HG03060 (cell line): ENCODE data around the gene CHI3L2.

Source experiments
- ATAC-seq: cut with Tn5 transposase; IDR thresholded peaks from one replicate; pipeline ENCODE4 v1.9.1; 2021; ENCODE audit warnings: low read depth, moderate number of reproducible peaks; ENCODE audit not compliant: unreplicated experiment

Gene CHI3L2

DNA sequence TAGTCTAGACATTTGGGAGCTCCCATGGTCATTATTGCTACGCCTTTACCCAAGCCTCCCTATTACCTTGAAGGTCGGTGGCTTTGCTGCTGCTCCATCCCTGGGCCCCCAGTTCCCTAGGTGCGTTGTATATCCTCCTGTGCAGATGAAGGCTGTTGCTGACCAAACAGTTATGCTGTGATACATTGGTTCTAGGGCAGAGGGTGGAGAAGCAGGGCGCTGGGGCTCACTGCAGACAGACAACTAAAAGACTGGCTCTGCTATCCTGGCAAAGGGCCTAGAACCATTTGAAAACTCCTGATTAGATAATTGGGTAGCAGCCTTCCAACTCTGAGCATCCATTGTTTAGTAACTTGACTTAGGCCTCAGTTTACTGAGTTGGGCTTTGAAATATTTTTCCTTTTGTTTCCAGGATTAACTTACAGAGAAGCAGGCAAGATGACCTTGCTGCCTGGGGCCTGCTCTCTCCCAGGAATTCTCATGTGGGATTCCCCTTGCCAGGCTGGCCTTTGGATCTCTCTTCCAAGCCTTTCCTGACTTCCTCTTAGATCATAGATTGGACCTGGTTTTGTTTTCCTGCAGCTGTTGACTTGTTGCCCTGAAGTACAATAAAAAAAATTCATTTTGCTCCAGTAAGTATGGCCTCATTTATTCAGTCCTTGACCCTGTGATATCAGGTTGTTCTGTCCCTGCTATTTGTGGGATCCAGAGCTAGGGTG lies 15.5 kb downstream of the CHI3L2 start:
- no peak for ATAC-seq

DNA sequence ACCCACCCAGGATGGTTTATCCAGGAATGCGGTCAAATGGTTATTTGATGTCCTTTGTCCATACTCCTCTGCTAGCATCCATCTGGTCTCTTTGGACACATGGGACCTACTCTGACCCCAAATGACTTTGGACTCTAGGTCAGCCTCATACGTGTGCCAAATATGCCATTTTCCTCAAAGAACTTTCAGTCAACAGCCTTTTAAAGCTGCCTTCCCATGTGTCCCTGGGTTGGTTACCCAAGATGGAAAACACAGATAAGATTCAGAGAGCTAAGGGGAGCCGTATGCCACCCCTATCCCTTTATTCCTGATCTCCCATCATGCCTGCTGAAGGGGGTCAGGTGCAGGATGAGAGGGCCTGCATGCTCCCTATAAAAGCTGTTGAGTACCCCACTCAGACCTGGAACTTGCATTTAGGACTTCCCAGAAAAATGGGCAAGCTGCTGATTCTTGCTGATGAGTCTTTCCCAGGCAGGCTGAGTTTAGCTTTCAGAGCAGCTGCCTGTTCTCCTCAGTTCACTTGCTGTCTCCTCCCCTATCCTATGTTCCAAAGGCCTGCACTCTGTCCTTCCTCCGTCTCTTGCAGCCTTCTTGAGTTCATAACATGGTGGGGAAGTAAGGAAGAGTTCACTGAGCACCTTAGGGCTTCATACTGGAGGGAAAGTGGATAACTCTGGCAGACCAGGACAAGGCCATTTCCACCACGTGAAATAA lies 19.8 kb downstream of the CHI3L2 start:
- ATAC-seq: no peak

DNA sequence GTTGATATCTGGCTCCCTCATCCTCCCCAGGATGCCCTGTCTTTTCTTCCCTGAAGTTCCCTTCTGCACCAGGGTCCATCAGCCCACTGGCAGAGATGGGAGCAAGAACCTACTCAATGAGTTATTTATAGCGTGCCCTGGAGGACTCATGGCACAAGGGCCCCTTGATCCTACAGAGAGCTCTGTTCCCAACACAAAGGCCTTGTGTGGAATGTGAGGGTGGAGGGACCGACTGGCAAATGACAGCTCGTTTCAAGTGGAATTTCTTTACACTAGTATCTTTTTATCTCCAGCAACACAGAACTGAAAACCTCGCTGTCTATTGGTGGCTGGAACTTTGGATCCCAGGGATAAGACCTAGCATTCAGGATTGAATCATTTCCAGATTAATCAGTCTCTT lies 22.4 kb downstream of the CHI3L2 start:
- ATAC-seq: no peak

DNA sequence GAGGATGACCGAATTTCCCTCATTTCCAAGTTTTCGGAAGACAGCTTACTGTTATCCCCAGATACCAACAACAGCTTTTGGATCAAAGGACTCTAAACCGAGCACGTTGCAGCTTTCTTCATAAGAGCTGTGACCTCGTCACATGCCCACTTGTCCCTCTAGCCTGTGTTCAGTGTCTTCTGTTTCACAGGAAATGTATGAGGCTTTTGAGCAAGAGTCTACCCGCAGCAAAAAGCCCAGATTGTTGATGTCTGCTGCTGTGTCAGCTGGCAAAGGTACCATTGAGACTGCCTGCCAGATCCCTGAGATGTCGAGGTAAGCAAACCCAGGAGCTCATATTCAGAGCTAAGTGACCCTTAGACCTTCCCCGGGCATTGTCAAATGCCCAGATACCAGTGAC lies 24.1 kb downstream of the CHI3L2 start:
- no peak for ATAC-seq

DNA sequence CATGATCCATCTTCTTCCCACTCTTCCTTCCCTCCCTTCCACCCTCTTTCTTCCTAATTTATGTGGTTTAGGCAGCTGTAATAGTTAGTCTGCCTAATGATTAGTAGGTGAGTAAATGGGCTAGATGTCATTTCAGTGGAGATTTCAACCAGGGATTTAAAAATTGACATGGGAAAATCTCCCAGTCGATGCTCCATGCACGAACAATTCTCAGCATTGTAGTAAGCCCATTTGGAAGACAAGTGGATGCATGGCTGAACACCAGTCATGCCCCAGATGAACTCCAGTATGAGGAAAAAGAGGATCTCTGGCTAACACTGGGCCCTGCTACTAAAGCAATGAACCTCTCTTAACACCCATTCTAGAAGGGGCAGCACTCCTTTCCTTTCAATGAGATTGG lies 25.3 kb downstream of the CHI3L2 start:
- ATAC-seq: no peak

DNA sequence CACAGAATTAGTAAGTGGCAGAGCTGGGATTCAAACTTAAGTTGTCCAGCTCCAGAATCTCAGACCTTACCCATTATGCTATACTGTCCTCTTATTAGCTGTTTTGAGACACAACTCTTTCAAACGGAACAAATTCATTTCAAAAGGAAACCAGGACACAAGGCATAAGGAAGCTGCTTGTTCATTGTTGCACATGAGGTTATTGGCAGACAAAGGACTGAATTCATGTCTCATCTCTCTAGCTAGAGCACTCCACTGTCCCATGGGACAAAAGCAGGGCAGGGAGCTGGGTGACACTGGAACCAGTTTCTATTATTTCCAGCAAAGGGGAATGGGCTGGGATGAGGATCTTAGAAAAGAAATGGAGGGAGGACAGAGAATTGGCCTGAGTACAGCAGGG lies 26.4 kb downstream of the CHI3L2 start:
- ATAC-seq: no peak

DNA sequence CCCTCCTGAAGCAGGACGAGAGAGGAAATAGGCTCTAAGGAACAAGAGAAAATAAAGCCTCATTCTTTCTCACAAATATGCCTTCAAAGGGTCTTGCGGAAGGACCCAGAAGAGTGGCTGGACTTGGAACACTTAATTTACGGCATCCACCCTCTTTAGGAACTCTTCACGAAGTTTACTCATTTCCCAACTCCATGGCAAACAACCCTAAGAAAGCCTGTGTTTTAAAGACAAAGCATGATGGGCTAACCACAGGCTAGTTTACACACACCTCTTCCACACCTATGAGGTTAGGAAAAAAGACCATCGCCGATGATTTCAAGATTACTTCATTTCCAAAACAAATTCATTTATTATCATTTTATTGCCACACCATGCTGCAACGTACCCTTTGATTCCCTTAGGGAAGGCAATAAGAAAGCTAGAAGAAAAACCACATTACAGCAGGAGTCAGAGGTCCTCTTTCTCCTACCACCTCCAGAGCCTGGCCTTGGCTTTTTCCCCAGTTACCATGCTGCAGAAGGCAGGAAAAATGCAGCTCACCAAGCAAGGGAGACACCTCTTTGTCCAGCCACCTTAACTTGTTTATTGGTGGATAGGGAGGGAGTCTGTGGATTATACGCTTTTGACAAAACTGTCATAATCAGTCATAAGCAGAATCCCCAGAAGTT lies 29.6 kb downstream of the CHI3L2 start:
- no peak for ATAC-seq

DNA sequence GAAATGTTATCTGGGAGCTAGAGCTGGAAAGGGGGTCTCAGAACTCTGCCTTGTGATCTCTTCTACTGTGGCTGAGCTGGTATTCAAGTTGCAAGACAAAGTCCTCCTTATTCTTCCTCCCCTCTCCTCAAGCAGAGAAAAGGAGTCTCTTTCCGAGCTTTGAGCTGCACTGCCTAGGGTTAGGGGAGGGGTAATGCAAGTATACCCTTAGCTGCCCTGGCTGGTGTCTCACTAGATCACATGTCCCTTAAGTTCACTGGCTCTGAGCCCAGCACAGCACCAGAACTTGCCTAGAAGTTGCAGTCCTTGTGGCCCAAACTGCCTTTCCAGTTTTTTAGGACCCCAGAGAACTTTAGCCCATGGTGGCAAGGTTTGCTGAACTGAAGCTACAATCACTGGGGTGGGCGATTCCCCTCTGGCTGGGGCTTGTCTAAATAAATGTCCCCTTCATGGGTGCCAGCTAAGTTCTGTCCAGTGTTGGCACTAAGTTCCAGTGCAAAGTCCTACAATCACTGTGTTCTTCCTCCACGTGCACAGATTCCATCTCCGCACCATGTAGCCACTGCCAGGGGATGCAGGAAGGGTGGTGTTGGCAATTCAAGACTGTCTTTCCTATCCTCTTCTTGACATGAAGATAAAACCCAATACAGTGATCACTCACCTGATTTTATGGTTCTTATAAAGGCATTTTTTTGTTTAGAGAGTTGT lies 40.4 kb downstream of the CHI3L2 start:
- no peak for ATAC-seq

DNA sequence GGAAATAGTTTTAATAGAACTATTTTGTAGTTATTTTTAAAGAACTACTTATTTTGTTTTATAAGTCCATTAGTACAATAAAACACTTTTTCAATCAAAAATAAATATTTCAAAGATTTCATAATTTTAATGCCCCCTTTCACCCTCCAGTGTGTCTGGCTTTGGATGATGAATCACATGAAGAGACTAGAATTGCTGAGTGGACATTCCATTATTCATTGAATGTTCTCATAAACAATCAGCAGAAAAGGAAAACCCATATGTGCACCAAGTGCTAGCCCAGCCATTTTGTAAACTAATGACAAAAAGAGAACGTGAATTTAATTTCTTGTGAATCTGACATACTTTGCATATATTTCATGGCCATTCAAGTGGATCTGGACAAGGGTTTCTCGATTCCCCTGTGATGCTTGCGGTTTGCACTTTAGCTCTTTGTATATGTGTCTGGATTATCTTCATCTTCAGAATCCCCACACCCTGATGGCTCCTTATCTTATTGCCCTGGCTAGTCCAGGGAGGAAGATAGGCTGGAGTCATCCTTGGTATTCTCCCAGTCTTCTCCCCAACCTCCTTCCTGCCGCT lies 42.4 kb downstream of the CHI3L2 start:
- ATAC-seq: no peak

DNA sequence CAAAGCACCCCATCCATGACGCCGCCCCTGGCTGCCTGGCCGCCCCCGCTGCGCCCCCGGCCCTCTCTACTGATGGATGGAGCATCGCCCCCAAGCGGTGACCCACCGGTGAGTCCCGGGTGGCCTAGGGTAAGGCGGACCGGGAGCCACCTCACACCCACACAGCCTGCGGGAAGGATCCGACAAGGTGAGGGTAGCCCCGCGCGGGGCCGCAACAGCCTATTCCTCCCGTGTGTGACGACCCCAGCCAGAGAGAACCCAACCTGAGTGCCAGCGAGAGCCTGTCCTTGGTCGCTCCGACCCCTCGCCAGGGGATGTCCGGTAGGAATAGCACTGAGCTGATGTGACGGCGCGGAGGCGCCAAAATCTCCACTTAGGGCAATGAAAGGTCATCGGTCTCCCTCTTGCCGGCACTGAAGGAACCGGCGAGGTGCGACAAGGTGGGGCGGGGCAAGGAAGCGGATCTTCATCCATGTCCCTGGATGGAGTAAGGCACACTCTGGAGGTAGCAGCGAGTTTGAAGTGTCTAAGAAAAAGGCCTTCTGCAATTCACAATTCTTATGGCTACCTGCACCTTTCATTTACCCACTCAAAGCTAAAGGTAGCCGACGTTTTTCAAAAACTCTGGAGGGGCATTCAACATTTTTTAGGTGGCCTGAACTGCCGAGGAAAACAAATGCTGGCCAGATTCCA lies 43.4 kb downstream of the CHI3L2 start:
- ATAC-seq: no peak

DNA sequence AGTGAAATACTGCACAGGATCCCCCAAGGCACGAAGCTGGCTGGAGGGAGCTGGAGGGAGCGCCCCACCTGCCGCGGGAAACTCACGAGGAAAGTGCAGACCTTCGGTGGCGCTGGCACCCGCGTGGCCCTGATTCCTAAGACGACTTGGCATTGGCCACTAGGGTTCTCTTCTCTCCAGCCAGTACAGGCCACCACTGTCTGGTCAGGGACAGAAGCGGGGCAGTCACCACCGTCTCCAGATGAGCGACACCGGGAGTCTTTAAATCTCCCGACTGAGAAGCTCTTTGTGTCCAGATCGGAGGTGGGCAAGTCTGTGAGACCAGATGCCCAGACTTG lies 43.9 kb downstream of the CHI3L2 start:
- no peak for ATAC-seq

DNA sequence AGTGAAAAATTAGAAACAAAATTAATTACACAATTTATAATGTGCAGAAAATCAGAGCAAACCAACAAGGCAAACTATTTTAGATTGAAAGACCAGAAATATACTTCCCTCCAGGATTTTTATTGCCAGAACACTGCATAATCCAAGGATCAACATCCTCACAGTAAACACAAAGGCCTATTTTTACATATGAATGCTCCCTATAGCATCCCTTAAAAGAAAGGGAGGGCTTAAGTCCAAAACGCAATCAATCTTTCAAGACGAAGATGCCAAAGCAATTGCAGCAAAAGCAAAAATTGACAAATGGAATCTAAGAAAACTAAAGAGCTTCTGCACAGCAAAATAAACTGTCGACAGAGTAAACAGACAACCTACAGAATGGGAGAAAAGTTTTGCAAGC lies 44.6 kb downstream of the CHI3L2 start:
- no peak for ATAC-seq

DNA sequence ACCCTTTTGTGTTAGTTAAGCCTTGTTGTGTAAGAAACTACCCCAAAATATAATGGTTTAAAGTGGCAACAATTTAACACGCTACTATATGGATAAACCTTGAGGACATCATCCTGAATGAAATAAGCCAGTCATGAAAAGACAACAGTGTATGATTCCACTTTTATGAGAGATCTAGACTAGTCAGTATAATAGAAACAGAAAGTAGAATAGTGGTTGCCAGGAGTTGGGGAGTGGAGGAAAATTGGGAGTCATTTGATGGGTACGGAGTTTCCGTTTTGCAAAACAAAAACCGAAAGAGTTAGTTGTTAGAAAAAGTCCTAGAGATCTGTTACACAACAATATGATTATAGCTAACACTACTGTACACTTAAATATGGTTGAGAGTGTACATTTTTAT lies 47.1 kb downstream of the CHI3L2 start:
- ATAC-seq: no peak

DNA sequence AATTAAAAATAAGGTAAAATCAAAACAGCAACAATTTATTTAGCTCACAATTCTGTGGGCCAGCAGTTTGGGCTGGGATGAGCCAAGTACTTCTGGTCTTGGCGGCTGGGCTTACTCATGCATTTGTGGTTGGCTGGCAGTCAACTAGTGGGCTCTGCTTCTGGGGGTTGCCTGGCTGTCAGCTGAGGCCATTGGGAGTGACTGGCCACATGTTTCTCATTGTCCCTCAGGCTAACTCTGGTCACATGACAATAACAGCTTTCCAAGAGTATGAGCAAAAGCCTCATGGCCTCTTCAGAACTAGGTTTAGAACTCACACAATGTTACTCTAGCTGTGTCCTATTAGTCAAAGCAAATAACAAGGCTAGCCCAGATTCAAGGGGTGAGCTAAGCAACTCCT lies 47.6 kb downstream of the CHI3L2 start:
- no peak for ATAC-seq

DNA sequence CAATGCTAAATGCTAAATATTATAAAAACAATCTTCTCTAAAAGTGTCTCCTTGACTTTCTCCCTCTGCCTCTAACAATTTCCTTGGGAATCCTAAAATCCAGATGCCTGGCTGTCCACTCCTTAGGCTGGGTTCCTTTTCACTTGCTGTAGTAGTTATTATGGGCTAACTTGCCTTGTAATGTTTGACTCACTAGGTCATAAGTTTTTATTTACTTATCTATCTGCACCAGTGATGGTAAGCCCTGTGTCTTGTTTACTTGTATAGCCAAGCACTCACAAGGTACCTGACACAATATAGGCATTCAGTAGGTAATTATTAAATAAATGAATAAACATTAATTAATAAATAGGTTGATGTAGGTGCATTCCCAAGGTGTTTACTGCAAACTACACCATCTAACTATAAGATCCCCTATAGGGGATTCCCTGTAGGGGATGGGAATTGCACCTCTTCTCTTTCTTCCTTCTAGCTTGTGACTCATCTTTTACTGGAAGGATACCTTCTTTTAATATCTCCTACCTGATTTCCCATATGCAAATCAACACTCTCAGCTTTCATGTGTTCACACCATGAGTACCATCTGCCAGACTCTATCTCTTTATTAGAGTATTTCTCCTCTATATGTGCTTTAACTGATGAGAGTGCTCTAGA lies 48.4 kb downstream of the CHI3L2 start:
- no peak for ATAC-seq

DNA sequence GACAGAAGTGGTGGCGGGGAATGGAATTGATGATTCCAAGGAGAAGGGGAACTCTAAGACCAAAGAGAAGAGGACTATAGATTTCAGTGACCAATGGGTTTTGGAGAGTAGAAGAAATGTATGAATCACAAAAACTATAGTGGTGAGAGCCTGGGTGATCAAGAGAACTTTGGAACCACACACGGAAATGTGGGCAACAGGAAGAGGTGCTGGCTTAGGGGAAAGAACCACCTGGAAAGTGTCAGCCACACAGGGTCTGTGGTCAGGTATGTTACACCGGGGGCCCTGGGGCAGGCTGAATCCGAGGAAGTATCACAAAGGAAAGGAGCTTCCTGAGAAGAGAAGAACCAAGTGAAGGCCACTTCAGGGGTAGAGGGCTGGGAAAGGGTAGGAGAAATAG lies 51.6 kb downstream of the CHI3L2 start:
- no peak for ATAC-seq

DNA sequence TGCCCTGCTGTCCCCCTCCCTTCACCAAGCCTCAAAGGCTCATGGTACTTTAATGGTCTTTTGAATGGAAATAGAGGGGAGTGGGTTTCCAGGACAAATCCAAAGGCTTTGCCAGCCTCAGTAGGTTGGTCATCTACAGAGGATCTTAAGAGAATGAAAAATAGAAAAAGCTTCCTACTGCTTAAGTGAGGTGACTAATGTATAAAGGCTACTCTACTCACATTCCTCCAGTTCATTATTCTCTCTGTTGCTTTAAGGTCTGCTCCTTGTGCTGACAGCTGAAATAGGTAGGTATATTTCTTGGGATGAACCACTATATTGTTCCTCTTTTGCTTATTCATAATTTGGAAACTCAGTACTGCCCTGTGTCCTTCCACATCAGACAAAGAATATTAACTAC lies 52.8 kb downstream of the CHI3L2 start:
- no peak for ATAC-seq

DNA sequence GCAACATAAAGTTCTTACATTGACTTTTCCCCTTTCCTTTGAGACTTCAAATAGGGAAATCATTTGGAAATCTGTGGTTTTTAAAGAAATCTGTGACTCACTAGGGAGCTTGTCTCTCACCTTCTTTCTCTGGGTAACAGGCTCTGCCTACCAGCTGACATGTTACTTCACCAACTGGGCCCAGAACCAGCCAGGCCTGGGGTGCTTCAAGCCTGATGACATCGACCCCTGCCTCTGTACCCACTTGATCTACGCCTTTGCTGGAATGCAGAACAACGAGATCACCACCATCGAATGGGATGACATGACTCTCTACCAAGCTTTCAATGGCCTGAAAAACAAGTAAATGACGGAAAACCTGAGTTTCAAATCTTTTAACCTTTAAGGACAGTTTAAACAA lies 53.9 kb downstream of the CHI3L2 start:
- no peak for ATAC-seq

DNA sequence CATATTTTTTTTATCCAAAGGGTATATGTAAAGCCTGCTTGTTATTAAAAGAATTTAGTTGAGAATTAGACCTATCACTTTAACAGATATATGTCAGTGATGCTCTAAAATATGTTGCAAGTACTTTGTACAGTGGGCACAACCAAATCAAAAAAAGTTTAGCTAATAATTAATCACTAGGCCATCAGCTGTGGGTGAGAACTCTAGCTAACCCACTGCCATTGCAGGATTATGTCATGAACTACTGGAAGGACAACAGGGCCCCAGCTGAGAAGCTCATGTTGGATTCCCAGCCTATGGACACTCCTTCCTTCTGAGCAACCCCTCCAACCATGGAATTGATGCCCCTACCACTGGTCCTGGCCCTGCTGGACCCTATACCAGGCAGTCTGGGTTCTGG lies 56.3 kb downstream of the CHI3L2 start:
- ATAC-seq: no peak

DNA sequence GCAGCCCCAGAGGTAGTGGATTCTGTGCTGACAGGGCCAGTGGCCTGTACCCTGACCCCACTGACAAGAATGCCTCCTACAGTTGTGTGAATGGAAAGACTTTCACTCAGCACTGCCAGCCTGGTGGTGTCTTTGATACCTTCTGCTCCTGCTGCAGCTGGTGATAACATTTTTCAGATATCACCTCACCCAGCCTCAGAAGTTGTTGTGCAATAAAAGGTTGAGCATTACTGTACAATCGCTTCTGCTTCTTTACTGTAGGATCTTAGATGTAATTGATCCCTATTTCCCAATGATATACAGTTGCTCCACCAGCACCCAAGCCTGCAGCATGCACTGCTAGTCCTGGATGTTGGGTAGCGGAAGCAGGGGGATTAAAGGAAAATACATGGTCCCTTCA lies 58.4 kb downstream of the CHI3L2 start:
- no peak for ATAC-seq
